ENCODE measurements around the gene PRKCE.

The PRKCE gene

GRCh38 chr2:45952591-45952990, 301.1 kb downstream of the PRKCE start:
- no peaks in the 10 kb centered on the region for H3K9me3 ChIP-seq (ENCODE audit: control insufficient read depth, low read depth, low read length)
- H3K27ac ChIP-seq (ENCODE audit: low read length), result no peak overlapping the region
- H3K9ac ChIP-seq (ENCODE audit: low read length), result no peak overlapping the region
- no peaks in the 10 kb centered on the region for H3K4me1 ChIP-seq (ENCODE audit: control insufficient read depth, low read depth, low read length)
- no peaks in the 10 kb centered on the region for H3K27me3 ChIP-seq (ENCODE audit: control insufficient read depth, insufficient read depth, low read length)
- no peaks in the 10 kb centered on the region for H3K36me3 ChIP-seq (ENCODE audit: control insufficient read depth, low read depth, low read length)
- H3K4me3 ChIP-seq (ENCODE audit: low read length), result no peak overlapping the region

- H3K9ac ChIP-seq (ENCODE audit: low read length), result no peak overlapping the region
- no peaks in the 10 kb centered on the region for H3K4me1 ChIP-seq (ENCODE audit: control insufficient read depth, low read depth, low read length)
- no peaks in the 10 kb centered on the region for H3K36me3 ChIP-seq (ENCODE audit: control insufficient read depth, low read depth, low read length)
- H3K27ac ChIP-seq (ENCODE audit: low read length), result no peak overlapping the region
- no peaks in the 10 kb centered on the region for H3K9me3 ChIP-seq (ENCODE audit: control insufficient read depth, low read depth, low read length)
- H3K4me3 ChIP-seq (ENCODE audit: low read length), result no peak overlapping the region
- H3K27me3 ChIP-seq (ENCODE audit: control insufficient read depth, insufficient read depth, low read length), result no peaks in the 10 kb centered on the region
Measured at GRCh38 chr2:45953376-45954027, 302.0 kb downstream of the PRKCE start.

GRCh38 chr2:45954233-45954850, 302.9 kb downstream of the PRKCE start:
- Histone ChIP-seq H3K27ac (ENCODE audit: low read length) (no peak overlapping the region), H3K4me3 (ENCODE audit: low read length) (no peak overlapping the region), H3K4me1 (ENCODE audit: control insufficient read depth, low read depth, low read length) (peaks cover 6% of the 10 kb centered on the region), H3K9ac (ENCODE audit: low read length) (no peak overlapping the region), H3K9me3 (ENCODE audit: control insufficient read depth, low read depth, low read length) (no peaks in the 10 kb centered on the region), H3K36me3 (ENCODE audit: control insufficient read depth, low read depth, low read length) (no peaks in the 10 kb centered on the region), H3K27me3 (ENCODE audit: control insufficient read depth, insufficient read depth, low read length) (no peaks in the 10 kb centered on the region)

- Histone ChIP-seq H3K27ac (ENCODE audit: low read length) (no peak overlapping the region), H3K27me3 (ENCODE audit: control insufficient read depth, insufficient read depth, low read length) (no peaks in the 10 kb centered on the region), H3K36me3 (ENCODE audit: control insufficient read depth, low read depth, low read length) (no peaks in the 10 kb centered on the region), H3K9me3 (ENCODE audit: control insufficient read depth, low read depth, low read length) (no peaks in the 10 kb centered on the region), H3K4me3 (ENCODE audit: low read length) (no peak overlapping the region), H3K4me1 (ENCODE audit: control insufficient read depth, low read depth, low read length) (peaks cover 19% of the 10 kb centered on the region), H3K9ac (ENCODE audit: low read length) (no peak overlapping the region)
Measured at GRCh38 chr2:45957533-45958227, 306.2 kb downstream of the PRKCE start.

- H3K27me3 ChIP-seq (ENCODE audit: control insufficient read depth, insufficient read depth, low read length), result no peaks in the 10 kb centered on the region
- no peak overlapping the region for H3K9ac ChIP-seq (ENCODE audit: low read length)
- no peak overlapping the region for H3K4me3 ChIP-seq (ENCODE audit: low read length)
- no peak overlapping the region for H3K27ac ChIP-seq (ENCODE audit: low read length)
- H3K36me3 ChIP-seq (ENCODE audit: control insufficient read depth, low read depth, low read length), result no peaks in the 10 kb centered on the region
- no peaks in the 10 kb centered on the region for H3K9me3 ChIP-seq (ENCODE audit: control insufficient read depth, low read depth, low read length)
- H3K4me1 ChIP-seq (ENCODE audit: control insufficient read depth, low read depth, low read length), result peaks cover 19% of the 10 kb centered on the region
Measured at GRCh38 chr2:45960057-45960863, 308.8 kb downstream of the PRKCE start.

GRCh38 chr2:45962177-45962921, 310.9 kb downstream of the PRKCE start:
- Histone ChIP-seq H3K27ac (ENCODE audit: low read length) (no peak overlapping the region), H3K27me3 (ENCODE audit: control insufficient read depth, insufficient read depth, low read length) (no peaks in the 10 kb centered on the region), H3K9me3 (ENCODE audit: control insufficient read depth, low read depth, low read length) (no peaks in the 10 kb centered on the region), H3K4me1 (ENCODE audit: control insufficient read depth, low read depth, low read length) (peaks cover 19% of the 10 kb centered on the region), H3K4me3 (ENCODE audit: low read length) (no peak overlapping the region), H3K9ac (ENCODE audit: low read length) (no peak overlapping the region), H3K36me3 (ENCODE audit: control insufficient read depth, low read depth, low read length) (no peaks in the 10 kb centered on the region)

GRCh38 chr2:45963816-45964215, 312.3 kb downstream of the PRKCE start:
- Histone ChIP-seq H3K9me3 (ENCODE audit: control insufficient read depth, low read depth, low read length) (no peaks in the 10 kb centered on the region), H3K36me3 (ENCODE audit: control insufficient read depth, low read depth, low read length) (no peaks in the 10 kb centered on the region), H3K27me3 (ENCODE audit: control insufficient read depth, insufficient read depth, low read length) (no peaks in the 10 kb centered on the region), H3K9ac (ENCODE audit: low read length) (no peak overlapping the region), H3K4me3 (ENCODE audit: low read length) (no peak overlapping the region), H3K27ac (ENCODE audit: low read length) (no peak overlapping the region), H3K4me1 (ENCODE audit: control insufficient read depth, low read depth, low read length) (peaks cover 18% of the 10 kb centered on the region)

- Histone ChIP-seq H3K9ac (ENCODE audit: low read length) (no peak overlapping the region), H3K9me3 (ENCODE audit: control insufficient read depth, low read depth, low read length) (no peaks in the 10 kb centered on the region), H3K4me3 (ENCODE audit: low read length) (no peak overlapping the region), H3K27ac (ENCODE audit: low read length) (no peak overlapping the region), H3K27me3 (ENCODE audit: control insufficient read depth, insufficient read depth, low read length) (no peaks in the 10 kb centered on the region), H3K36me3 (ENCODE audit: control insufficient read depth, low read depth, low read length) (no peaks in the 10 kb centered on the region), H3K4me1 (ENCODE audit: control insufficient read depth, low read depth, low read length) (peaks cover 13% of the 10 kb centered on the region)
Measured at GRCh38 chr2:45964223-45964841, 312.9 kb downstream of the PRKCE start.

GRCh38 chr2:45964906-45965305, 313.4 kb downstream of the PRKCE start:
- H3K36me3 ChIP-seq (ENCODE audit: control insufficient read depth, low read depth, low read length), result no peaks in the 10 kb centered on the region
- no peaks in the 10 kb centered on the region for H3K27me3 ChIP-seq (ENCODE audit: control insufficient read depth, insufficient read depth, low read length)
- peaks cover 8% of the 10 kb centered on the region for H3K4me1 ChIP-seq (ENCODE audit: control insufficient read depth, low read depth, low read length)
- no peak overlapping the region for H3K9ac ChIP-seq (ENCODE audit: low read length)
- H3K27ac ChIP-seq (ENCODE audit: low read length), result no peak overlapping the region
- H3K4me3 ChIP-seq (ENCODE audit: low read length), result no peak overlapping the region
- H3K9me3 ChIP-seq (ENCODE audit: control insufficient read depth, low read depth, low read length), result no peaks in the 10 kb centered on the region

GRCh38 chr2:45965871-45966498, 314.5 kb downstream of the PRKCE start:
- Histone ChIP-seq H3K4me3 (ENCODE audit: low read length) (no peak overlapping the region), H3K27ac (ENCODE audit: low read length) (no peak overlapping the region), H3K9me3 (ENCODE audit: control insufficient read depth, low read depth, low read length) (no peaks in the 10 kb centered on the region), H3K9ac (ENCODE audit: low read length) (no peak overlapping the region), H3K4me1 (ENCODE audit: control insufficient read depth, low read depth, low read length) (peaks cover 5% of the 10 kb centered on the region), H3K27me3 (ENCODE audit: control insufficient read depth, insufficient read depth, low read length) (no peaks in the 10 kb centered on the region), H3K36me3 (ENCODE audit: control insufficient read depth, low read depth, low read length) (no peaks in the 10 kb centered on the region)

All from iPS-18a (cell line).